NB4 (cell line): Measurements from ENCODE around the gene PHACTR3.

ENCODE experiments used
- CTCF ChIP-seq: IDR thresholded peaks from one replicate; pipeline ENCODE4 v1.5.1; 2012; ENCODE audit warnings: low read depth, low read length
- POLR2A ChIP-seq: IDR thresholded peaks from 2 replicates; pipeline ENCODE4 v1.6.1; 2011; ENCODE audit warnings: mild to moderate bottlenecking; ENCODE audit not compliant: insufficient read length; ENCODE audit errors: extremely low read depth

GRCh38 chr20:59891581-59891980, 287.2 kb downstream of the PHACTR3 start:
- TF ChIP-seq POLR2A = no peak
- no peak for TF ChIP-seq CTCF
